Measurements from ENCODE around the gene FRMD4B. TPM values are rescaled to one million over a fixed set of nuclear protein-coding genes. Genes with fewer than 3 reads are reported as not detected.

The FRMD4B gene
- total and polyA plus RNA-seq, 12 donors, result 5.5 to 165 (median 17.4) TPM

GRCh38 chr3:69359916-69360315, 26.0 kb downstream of the FRMD4B start:
- Histone ChIP-seq H3K27ac (no peak overlapping the region), H3K4me1 (replicated peaks in 1 of 2) (peaks cover 0 to 12% of the 10 kb centered on the region in 2 donors), H3K4me3 (no peak overlapping the region), H3K27me3 (no peaks in the 10 kb centered on the region), H3K36me3 (replicated peaks in 1 of 2) (no peaks in the 10 kb centered on the region), H3K9me3 (replicated peaks in 1 of 3) (no peaks in the 10 kb centered on the region)
- intact Hi-C loops (cut with DNase I), result no loop called here
- TF ChIP-seq CTCF (IDR thresholded peaks at IDR 0.05), result no peak
- no peak for TF ChIP-seq POLR2A (IDR thresholded peaks at IDR 0.05)
- no peak for DNase-seq

GRCh38 chr3:69359339-69359893, 26.5 kb downstream of the FRMD4B start:
- Histone ChIP-seq H3K9me3 (replicated peaks in 1 of 3) (no peaks in the 10 kb centered on the region), H3K4me3 (no peak overlapping the region), H3K27me3 (no peaks in the 10 kb centered on the region), H3K27ac (no peak overlapping the region), H3K4me1 (replicated peaks in 1 of 2) (peaks cover 0 to 7% of the 10 kb centered on the region in 2 donors), H3K36me3 (replicated peaks in 1 of 2) (no peaks in the 10 kb centered on the region)
- intact Hi-C loops (cut with DNase I), result no loop called here
- TF ChIP-seq CTCF (IDR thresholded peaks at IDR 0.05) (no peak), POLR2A (IDR thresholded peaks at IDR 0.05) (no peak)
- no peak for DNase-seq
- 52 to 78% (median 63%) methylated on average over 6 of the region's 6 CpGs for WGBS, 4 donors

GRCh38 chr3:69357196-69357595, 28.7 kb downstream of the FRMD4B start:
- Histone ChIP-seq H3K27ac (no peak overlapping the region), H3K4me1 (replicated peaks in 1 of 2) (peaks cover 0 to 5% of the 10 kb centered on the region in 2 donors), H3K27me3 (no peaks in the 10 kb centered on the region), H3K4me3 (no peak overlapping the region), H3K36me3 (replicated peaks in 1 of 2) (no peaks in the 10 kb centered on the region), H3K9me3 (replicated peaks in 1 of 3) (no peaks in the 10 kb centered on the region)
- TF ChIP-seq CTCF (IDR thresholded peaks at IDR 0.05) (no peak), POLR2A (IDR thresholded peaks at IDR 0.05) (no peak)
- intact Hi-C loops (cut with DNase I), result no loop called here
- no peak for DNase-seq
- 50 to 69% (median 58%) methylated on average over 2 of the region's 2 CpGs for WGBS, 4 donors

- 58 to 62% (median 60%) methylated on average over 2 of the region's 2 CpGs for WGBS, 4 donors
Measured at GRCh38 chr3:69354948-69355347, 30.9 kb downstream of the FRMD4B start.

More at GRCh38 chr3:69354948-69355347, 30.9 kb downstream of the FRMD4B start:
- Histone ChIP-seq H3K27me3 (no peaks in the 10 kb centered on the region), H3K27ac (no peak overlapping the region), H3K4me3 (no peak overlapping the region), H3K4me1 (replicated peaks in 1 of 2) (peaks cover 0 to 5% of the 10 kb centered on the region in 2 donors), H3K36me3 (replicated peaks in 1 of 2) (no peaks in the 10 kb centered on the region), H3K9me3 (replicated peaks in 1 of 3) (no peaks in the 10 kb centered on the region)
- intact Hi-C loops (cut with DNase I), result no loop called here
- TF ChIP-seq CTCF (IDR thresholded peaks at IDR 0.05) (no peak), POLR2A (IDR thresholded peaks at IDR 0.05) (no peak)
- no peak for DNase-seq

Measured in adrenal gland (tissue), 12 donors.